GM19025 (cell line): ENCODE results near the gene PPP2R5C.

Experiments used
- ATAC-seq: cut with Tn5 transposase; IDR thresholded peaks from one replicate; pipeline ENCODE4 v1.9.1; 2021; ENCODE audit warnings: mild to moderate bottlenecking, low read depth, moderate library complexity; ENCODE audit not compliant: unreplicated experiment

Gene PPP2R5C

GRCh38 chr14:101878822-101879528 is 117.5 kb downstream of the PPP2R5C start:
- ATAC-seq, result no peak

- ATAC-seq, result no peak
Observed at GRCh38 chr14:101879529-101880336, 118.2 kb downstream of the PPP2R5C start.

GRCh38 chr14:101881426-101881825 is 119.9 kb downstream of the PPP2R5C start:
- no peak for ATAC-seq

- no peak for ATAC-seq
Observed at GRCh38 chr14:101882141-101882935, 120.8 kb downstream of the PPP2R5C start.

GRCh38 chr14:101884089-101884933 is 122.8 kb downstream of the PPP2R5C start:
- no peak for ATAC-seq

GRCh38 chr14:101884934-101885576 is 123.5 kb downstream of the PPP2R5C start:
- ATAC-seq, result no peak

- no peak for ATAC-seq
Observed at GRCh38 chr14:101887219-101887618, 125.7 kb downstream of the PPP2R5C start.

GRCh38 chr14:101888182-101888581 is 126.7 kb downstream of the PPP2R5C start:
- no peak for ATAC-seq

GRCh38 chr14:101889366-101889765 is 127.9 kb downstream of the PPP2R5C start:
- ATAC-seq, result no peak

- no peak for ATAC-seq
Observed at GRCh38 chr14:101889898-101890297, 128.4 kb downstream of the PPP2R5C start.

GRCh38 chr14:101891471-101891870 is 130.0 kb downstream of the PPP2R5C start:
- ATAC-seq, result no peak

- ATAC-seq, result no peak
Observed at GRCh38 chr14:101893759-101894158, 132.2 kb downstream of the PPP2R5C start.

GRCh38 chr14:101894365-101895081 is 133.0 kb downstream of the PPP2R5C start:
- no peak for ATAC-seq

GRCh38 chr14:101895256-101895655 is 133.7 kb downstream of the PPP2R5C start:
- no peak for ATAC-seq

- ATAC-seq, result no peak
Observed at GRCh38 chr14:101897326-101897725, 135.8 kb downstream of the PPP2R5C start.

- no peak for ATAC-seq
Observed at GRCh38 chr14:101898416-101898815, 136.9 kb downstream of the PPP2R5C start.

- ATAC-seq, result no peak
Observed at GRCh38 chr14:101899263-101899662, 137.8 kb downstream of the PPP2R5C start.

GRCh38 chr14:101900253-101900652 is 138.7 kb downstream of the PPP2R5C start:
- ATAC-seq, result no peak

- ATAC-seq, result no peak
Observed at GRCh38 chr14:101903111-101903561, 141.6 kb downstream of the PPP2R5C start.
